B cell (primary cell): Measurements from ENCODE around the gene TBC1D22A. TPM values are rescaled to one million over a fixed set of nuclear protein-coding genes. Genes with fewer than 3 reads are reported as not detected.

Experiments used
- ATAC-seq: fragments of 200-7000 bp; cut with Tn5 transposase; one replicate; pipeline ENCODE4 v1.10.0; 2021; ENCODE audit warnings: low read depth, mild to moderate bottlenecking, moderate number of reproducible peaks, moderate library complexity
- CTCF ChIA-PET: fragments of 350-600 bp; sonication (Branson Sonifier 250); formaldehyde crosslinking; loops from one replicate; lab custom pipeline; 2021; ENCODE audit warnings: antibody characterized with exemption, inconsistent platforms; lab: Charles Lee
- POLR2A ChIA-PET: fragments of 350-600 bp; sonication (Branson Sonifier 250); formaldehyde crosslinking; loops from one replicate; lab custom pipeline; 2021; ENCODE audit warnings: antibody characterized with exemption; lab: Charles Lee
- DNase-seq: peaks from one replicate; pipeline ENCODE4 v3.0.0; 2013
- H2AFZ ChIP-seq: 2 replicates; pipeline ENCODE4 v1.6.1; 2012; ENCODE audit warnings: mild to moderate bottlenecking, low read depth, low read length; ENCODE audit not compliant: insufficient read depth, poor library complexity, severe bottlenecking
- H3K27ac ChIP-seq, 2 donors: 1 replicate in 1 of 2; 2 replicates in 1 of 2; pipeline ENCODE4 v1.5.1; 2012 to 2013; ENCODE audit warnings: low read length in 2 of 2, mild to moderate bottlenecking in 2 of 2, moderate library complexity in 1 of 2
- H3K27me3 ChIP-seq, 4 experiments: fragments of 200-600 bp in 1 of 4; sonication (generic) in 1 of 4; replicated peaks in 1 of 4; 1 replicate in 2 of 4; 2 replicates in 2 of 4; pipeline versions ENCODE4 v1.6.1 to v1.7.0; 2013 to 2016; ENCODE audit warnings: low read length in 3 of 4, mild to moderate bottlenecking in 2 of 4, mixed read lengths in 1 of 4, moderate library complexity in 1 of 4; ENCODE audit not compliant: insufficient read depth in 4 of 4, control insufficient read depth in 3 of 4; ENCODE audit errors: control extremely low read depth in 1 of 4
- H3K36me3 ChIP-seq, 2 experiments: replicated peaks in 1 of 2; 1 replicate in 1 of 2; 2 replicates in 1 of 2; pipeline versions ENCODE4 v1.6.1 to v1.7.1; 2013; ENCODE audit warnings: low read length in 1 of 2; ENCODE audit not compliant: insufficient read depth in 2 of 2, control insufficient read depth in 1 of 2; ENCODE audit errors: control extremely low read depth in 1 of 2, extremely low read depth in 1 of 2
- H3K4me1 ChIP-seq, 2 donors: fragments of 200-600 bp in 1 of 2; sonication (generic) in 1 of 2; 1 replicate in 1 of 2; 2 replicates in 1 of 2; pipeline versions ENCODE4 v1.5.1 to v1.6.1; 2013 to 2017; ENCODE audit warnings: low read length in 2 of 2; ENCODE audit not compliant: control insufficient read depth in 2 of 2, insufficient read depth in 2 of 2
- H3K4me2 ChIP-seq: replicated peaks from 2 replicates; pipeline ENCODE3; 2012; ENCODE audit warnings: mild to moderate bottlenecking, low read depth, low read length; ENCODE audit not compliant: poor library complexity, severe bottlenecking
- H3K4me3 ChIP-seq, 5 experiments: fragments of 200-600 bp in 1 of 5; sonication (generic) in 1 of 5; 1 replicate in 3 of 5; 2 replicates in 2 of 5; pipeline versions ENCODE4 v1.5.1 to v1.7.0; 2011 to 2016; ENCODE audit warnings: low read length in 4 of 5, mild to moderate bottlenecking in 4 of 5, low read depth in 2 of 5, control low read depth in 1 of 5, moderate library complexity in 1 of 5; ENCODE audit not compliant: insufficient read depth in 1 of 5; ENCODE audit errors: control extremely low read depth in 1 of 5, extremely low read depth in 1 of 5
- H3K79me2 ChIP-seq: fragments of 200-600 bp; sonication (generic); one replicate; pipeline ENCODE4 v1.6.0; 2016; ENCODE audit warnings: low read length; ENCODE audit not compliant: control insufficient read depth, insufficient read depth
- H3K9ac ChIP-seq: fragments of 200-600 bp; sonication (generic); 2 replicates; pipeline ENCODE4 v1.6.1; 2017; ENCODE audit warnings: mild to moderate bottlenecking, low read length, moderate library complexity
- H3K9me3 ChIP-seq, 3 donors: one replicate each; pipeline versions ENCODE4 v1.6.1 to v1.7.1; 2013; ENCODE audit warnings: low read length in 2 of 3; ENCODE audit not compliant: control insufficient read depth in 2 of 3, insufficient read depth in 1 of 3; ENCODE audit errors: control extremely low read depth in 1 of 3
- H4K20me1 ChIP-seq: 2 replicates; pipeline ENCODE4 v1.6.0; 2012; ENCODE audit warnings: mild to moderate bottlenecking, low read length; ENCODE audit not compliant: insufficient read depth, control insufficient read depth, poor library complexity, severe bottlenecking
- H3K27ac Mint-ChIP-seq: one replicate; pipeline ENCODE4 v1.8.0; 2021; ENCODE audit warnings: mixed read lengths
- H3K27me3 Mint-ChIP-seq: one replicate; pipeline ENCODE4 v1.8.0; 2021; ENCODE audit warnings: mixed read lengths
- H3K4me1 Mint-ChIP-seq: one replicate; pipeline ENCODE4 v1.8.0; 2021; ENCODE audit warnings: mixed read lengths
- H3K4me3 Mint-ChIP-seq: one replicate; pipeline ENCODE4 v1.8.0; 2021; ENCODE audit warnings: mixed read lengths
- H3K9me3 Mint-ChIP-seq: one replicate; pipeline ENCODE4 v1.8.0; 2022; ENCODE audit warnings: mixed read lengths; ENCODE audit not compliant: insufficient read depth
- EZH2 ChIP-seq: IDR thresholded peaks from 2 replicates; pipeline ENCODE4 v1.6.1; 2012; ENCODE audit warnings: borderline replicate concordance, low read depth, mild to moderate bottlenecking, moderate library complexity, low read length; ENCODE audit not compliant: insufficient read depth, poor library complexity, severe bottlenecking
- WGBS: methylation state at CpG from one replicate; pipeline ENCODE4 v1.1.5; 2013; ENCODE audit warnings: missing lambda C conversion rate; ENCODE audit not compliant: insufficient coverage; 5-methylcytosine and 5-hydroxymethylcytosine counted together
- intact Hi-C: fragments of 100-400 bp; cut with micrococcal nuclease; formaldehyde crosslinking; loops from one replicate; pipeline ENCODE4 v1.10.0; 2022
- polyA plus RNA-seq: library from polyadenylated mRNA; depleted of rRNA; stranded (reverse); fragments of >200 nt; gene quantifications from 2 replicates; pipeline ENCODE4 v1.2.3, GENCODE V29; 2012
- total RNA-seq, 2 donors: library from RNA; stranded (reverse); fragments of 120-200 nt in 1 of 2; gene quantifications; 1 replicate in 1 of 2; 2 replicates in 1 of 2; pipeline versions ENCODE4 v1.2.3 to v1.2.4, GENCODE V29; 2013 to 2022
- TF ChIP-seq, protein P1 (sequence below): fragments of 200-600 bp; IDR thresholded peaks from one replicate; pipeline ENCODE4 v1.8.0; 2022; ENCODE audit warnings: antibody characterized with exemption, mild to moderate bottlenecking

The TBC1D22A gene
- total and polyA plus RNA-seq, 2 donors (not counting 1 experiment from before 2014, with no cell fraction given) = 73.8 to 128 TPM

DNA sequence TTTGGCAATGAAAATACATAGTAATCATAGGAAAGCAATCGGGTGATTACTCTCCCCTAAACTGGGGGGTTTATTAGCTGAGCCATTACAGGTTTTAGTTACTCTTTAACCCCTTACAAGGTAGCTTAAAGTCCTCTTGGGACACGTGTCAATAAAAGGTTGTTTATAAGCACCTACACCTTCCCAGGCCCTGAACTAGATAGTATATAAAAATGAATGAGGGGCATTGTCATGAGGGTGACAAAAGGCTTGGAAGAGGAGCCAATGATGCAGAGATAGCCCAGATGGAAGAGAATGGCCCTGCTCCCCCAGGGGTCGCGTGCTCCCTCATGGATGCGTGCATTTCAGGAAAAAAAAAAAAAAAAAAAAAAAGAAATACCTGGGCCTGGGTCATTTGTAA, 276.9 kb downstream of the TBC1D22A start:
- Histone ChIP-seq H3K4me2 (no peak overlapping the region), H3K27ac (no peak overlapping the region), H4K20me1 (peaks cover 95% of the 10 kb centered on the region), H3K36me3 (peaks cover 0 to 49% of the 10 kb centered on the region in 2 experiments), H3K27me3 (no peaks in the 10 kb centered on the region), H3K9me3 (no peaks in the 10 kb centered on the region), H3K9ac (no peak overlapping the region), H2AFZ (no peak overlapping the region), H3K79me2 (peaks cover 92% of the 10 kb centered on the region), H3K4me3 (no peak overlapping the region), H3K4me1 (no peaks in the 10 kb centered on the region)
- CTCF ChIA-PET = no interaction called here
- POLR2A ChIA-PET = no interaction called here
- H3K27ac Mint-ChIP-seq = no peak overlapping the region
- WGBS = 100% methylated on average over 1 of the region's 5 CpGs
- intact Hi-C loops = no loop called here
- no peak overlapping the region for H3K4me3 Mint-ChIP-seq
- H3K27me3 Mint-ChIP-seq = no peaks in the 10 kb centered on the region
- H3K9me3 Mint-ChIP-seq = no peaks in the 10 kb centered on the region
- DNase-seq (no peak), ATAC-seq (no peak)
- peaks cover 18% of the 10 kb centered on the region for H3K4me1 Mint-ChIP-seq
- no peak for TF ChIP-seq EZH2
- TF ChIP-seq, protein P1, sequence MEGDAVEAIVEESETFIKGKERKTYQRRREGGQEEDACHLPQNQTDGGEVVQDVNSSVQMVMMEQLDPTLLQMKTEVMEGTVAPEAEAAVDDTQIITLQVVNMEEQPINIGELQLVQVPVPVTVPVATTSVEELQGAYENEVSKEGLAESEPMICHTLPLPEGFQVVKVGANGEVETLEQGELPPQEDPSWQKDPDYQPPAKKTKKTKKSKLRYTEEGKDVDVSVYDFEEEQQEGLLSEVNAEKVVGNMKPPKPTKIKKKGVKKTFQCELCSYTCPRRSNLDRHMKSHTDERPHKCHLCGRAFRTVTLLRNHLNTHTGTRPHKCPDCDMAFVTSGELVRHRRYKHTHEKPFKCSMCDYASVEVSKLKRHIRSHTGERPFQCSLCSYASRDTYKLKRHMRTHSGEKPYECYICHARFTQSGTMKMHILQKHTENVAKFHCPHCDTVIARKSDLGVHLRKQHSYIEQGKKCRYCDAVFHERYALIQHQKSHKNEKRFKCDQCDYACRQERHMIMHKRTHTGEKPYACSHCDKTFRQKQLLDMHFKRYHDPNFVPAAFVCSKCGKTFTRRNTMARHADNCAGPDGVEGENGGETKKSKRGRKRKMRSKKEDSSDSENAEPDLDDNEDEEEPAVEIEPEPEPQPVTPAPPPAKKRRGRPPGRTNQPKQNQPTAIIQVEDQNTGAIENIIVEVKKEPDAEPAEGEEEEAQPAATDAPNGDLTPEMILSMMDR = no peak

DNA sequence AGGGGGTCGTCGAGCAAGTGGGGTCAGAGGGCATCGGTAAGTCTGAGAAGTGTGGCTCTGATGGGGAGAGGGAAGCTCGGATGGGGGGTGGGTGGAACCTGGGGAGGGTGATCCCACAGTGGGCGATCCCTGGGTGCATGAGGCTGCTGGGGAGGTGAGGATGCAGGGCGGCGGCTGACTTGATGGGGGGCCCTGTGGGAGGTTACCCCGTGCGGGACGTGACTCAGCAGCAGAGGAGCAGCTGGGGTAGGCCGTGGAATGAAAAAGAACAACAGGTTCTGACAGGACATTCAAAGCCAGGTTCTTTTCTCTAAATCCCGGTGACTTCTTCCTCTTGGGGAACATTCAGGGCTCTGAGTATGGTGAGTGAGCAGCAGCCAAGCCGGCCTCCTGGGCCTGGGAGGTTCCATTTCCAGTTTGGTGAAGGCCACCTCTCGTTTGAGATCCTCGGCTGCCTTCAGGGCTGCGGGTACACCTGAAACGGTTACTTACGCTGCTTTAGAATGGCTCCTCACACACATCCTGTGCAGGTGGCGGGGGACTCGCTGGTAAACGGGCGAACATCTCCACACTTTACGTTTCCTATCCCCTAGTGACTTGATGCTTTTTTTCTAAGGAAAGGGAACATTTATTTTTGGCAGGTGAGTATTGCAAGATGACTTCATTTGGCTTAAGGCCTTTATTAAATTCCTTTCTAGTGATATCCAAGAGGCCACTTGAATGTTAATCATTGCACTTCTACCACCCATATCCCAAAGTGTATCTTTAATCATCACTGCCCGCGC, 278.2 kb downstream of the TBC1D22A start:
- Histone ChIP-seq H3K36me3 (peaks cover 0 to 38% of the 10 kb centered on the region in 2 experiments), H3K4me2 (no peak overlapping the region), H4K20me1 (peaks cover 95% of the 10 kb centered on the region), H3K9ac (no peak overlapping the region), H3K27ac (no peak overlapping the region), H2AFZ (no peak overlapping the region), H3K4me3 (no peak overlapping the region), H3K79me2 (peaks cover 90% of the 10 kb centered on the region), H3K9me3 (no peaks in the 10 kb centered on the region), H3K4me1 (no peaks in the 10 kb centered on the region), H3K27me3 (no peaks in the 10 kb centered on the region)
- intact Hi-C loops = no loop called here
- CTCF ChIA-PET = no interaction called here
- H3K27me3 Mint-ChIP-seq = no peaks in the 10 kb centered on the region
- POLR2A ChIA-PET = no interaction called here
- no peak for ATAC-seq
- H3K27ac Mint-ChIP-seq = no peak overlapping the region
- no peaks in the 10 kb centered on the region for H3K9me3 Mint-ChIP-seq
- peaks cover 25% of the 10 kb centered on the region for H3K4me1 Mint-ChIP-seq
- DNase-seq = no peak
- TF ChIP-seq, protein P1 = no peak
- no peak for TF ChIP-seq EZH2
- WGBS = 98% methylated on average over 18 of the region's 25 CpGs
- H3K4me3 Mint-ChIP-seq = no peak overlapping the region
